ENCODE results near the gene ADAP1.

ADAP1 gene

DNA sequence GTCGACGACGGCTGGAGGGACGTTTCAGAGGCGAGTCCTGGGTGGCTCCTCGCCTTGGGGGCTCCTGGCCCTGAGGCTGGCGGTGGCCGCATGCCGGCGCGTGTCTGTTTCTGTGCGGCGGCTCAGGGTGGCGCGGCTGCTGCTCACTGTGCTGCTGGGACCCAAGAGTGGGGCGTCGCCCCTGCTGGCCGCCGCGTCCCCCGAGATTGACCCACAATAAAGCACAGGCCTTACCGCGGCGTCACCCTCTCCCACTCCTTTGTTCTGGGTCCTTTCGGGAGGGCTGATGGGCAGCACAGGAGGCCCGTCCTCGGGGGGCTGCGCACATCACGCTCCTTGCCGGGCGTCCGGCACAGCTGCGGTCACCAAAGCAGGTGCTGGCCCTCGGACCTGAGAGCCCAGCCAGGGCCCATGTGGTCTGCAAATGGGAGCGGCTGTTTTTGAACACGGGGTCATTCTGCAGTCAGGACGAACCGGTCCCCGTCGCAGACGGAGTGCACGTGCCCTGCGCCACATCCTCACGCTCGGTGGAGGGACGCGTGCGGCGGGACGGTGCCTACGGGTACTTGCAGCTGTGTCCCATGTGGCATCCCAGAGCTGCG, 58.9 kb downstream of the ADAP1 start:
- DNase-seq (ENCODE audit: low read depth in 2 of 2), result no peak

GRCh38 chr7:894927-895450, 59.5 kb downstream of the ADAP1 start:
- no peak for DNase-seq (ENCODE audit: low read depth in 2 of 2)

- no peak for DNase-seq (ENCODE audit: low read depth in 2 of 2)
These were observed 60.2 kb downstream of the ADAP1 start for GRCh38 chr7:894164-894867.

DNA sequence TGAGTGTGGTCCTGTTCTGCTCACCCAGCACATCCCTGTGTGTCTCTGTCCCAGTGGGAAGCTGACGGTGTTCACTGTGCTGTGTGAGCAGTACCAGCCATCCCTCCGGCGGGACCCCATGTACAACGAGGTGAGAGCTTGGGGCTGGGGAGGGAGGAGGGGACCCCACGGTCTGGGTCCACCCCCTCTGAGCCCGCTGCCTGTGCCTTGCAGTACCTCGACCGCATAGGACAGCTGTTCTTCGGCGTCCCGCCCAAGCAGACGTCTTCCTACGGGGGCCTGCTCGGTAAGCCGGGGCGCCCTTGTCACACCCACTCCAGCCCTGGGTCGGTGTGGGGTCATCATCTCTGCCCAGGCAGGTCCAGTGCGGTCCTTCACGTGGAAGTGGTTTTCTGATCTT, 60.8 kb downstream of the ADAP1 start:
- DNase-seq (ENCODE audit: low read depth in 2 of 2), result no peak

DNA sequence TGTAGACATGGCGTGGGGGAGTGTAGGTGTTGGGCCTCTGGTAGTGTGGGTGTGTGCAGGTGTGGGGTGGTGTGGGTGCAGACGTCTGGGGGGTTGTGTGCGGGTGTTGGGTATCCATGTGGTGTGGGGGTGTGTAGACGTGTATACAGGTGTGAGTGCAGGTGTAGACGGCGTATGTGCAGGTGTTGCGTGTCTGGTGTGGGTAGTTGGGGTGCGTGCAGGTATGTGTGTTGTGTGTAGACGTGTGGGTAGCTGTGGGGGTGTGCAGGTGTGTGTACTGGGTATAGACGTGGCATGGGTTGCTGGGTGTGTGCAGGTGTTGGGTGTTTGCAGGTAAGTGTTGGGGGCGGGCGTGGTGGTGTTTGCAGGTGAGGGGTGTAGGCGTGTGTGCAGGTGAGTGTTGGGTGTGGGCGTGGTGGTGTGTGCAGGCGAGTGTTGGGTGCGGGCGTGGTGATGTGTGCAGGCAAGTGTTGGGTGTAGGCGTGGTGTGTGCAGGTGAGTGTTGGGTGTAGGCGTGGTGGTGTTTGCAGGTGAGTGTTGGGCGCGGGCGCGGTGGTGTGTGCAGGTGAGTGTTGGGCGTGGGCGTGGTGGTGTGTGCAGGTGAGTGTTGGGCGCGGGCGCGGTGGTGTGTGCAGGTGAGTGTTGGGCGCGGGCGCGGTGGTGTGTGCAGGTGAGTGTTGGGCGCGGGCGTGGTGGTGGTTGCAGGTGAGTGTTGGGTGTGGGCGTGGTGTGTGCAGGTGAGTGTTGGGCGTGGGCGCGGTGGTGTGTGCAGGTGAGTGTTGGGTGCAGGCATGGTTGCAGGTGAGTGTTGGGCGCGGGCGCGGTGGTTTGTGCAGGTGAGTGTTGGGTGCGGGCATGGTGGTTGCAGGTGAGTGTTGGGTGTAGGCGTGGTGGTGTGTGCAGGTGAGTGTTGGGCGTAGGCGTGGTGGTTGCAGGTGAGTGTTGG, 61.6 kb downstream of the ADAP1 start:
- DNase-seq (ENCODE audit: low read depth in 2 of 2), result no peak

- no peak for DNase-seq (ENCODE audit: low read depth in 2 of 2)
These were observed 62.7 kb downstream of the ADAP1 start for GRCh38 chr7:891805-892204.

- no peak for DNase-seq (ENCODE audit: low read depth in 2 of 2)
These were observed 63.2 kb downstream of the ADAP1 start for GRCh38 chr7:891291-891690.

- DNase-seq (ENCODE audit: low read depth in 2 of 2), result no peak
These were observed 63.6 kb downstream of the ADAP1 start for GRCh38 chr7:890868-891267.

DNA sequence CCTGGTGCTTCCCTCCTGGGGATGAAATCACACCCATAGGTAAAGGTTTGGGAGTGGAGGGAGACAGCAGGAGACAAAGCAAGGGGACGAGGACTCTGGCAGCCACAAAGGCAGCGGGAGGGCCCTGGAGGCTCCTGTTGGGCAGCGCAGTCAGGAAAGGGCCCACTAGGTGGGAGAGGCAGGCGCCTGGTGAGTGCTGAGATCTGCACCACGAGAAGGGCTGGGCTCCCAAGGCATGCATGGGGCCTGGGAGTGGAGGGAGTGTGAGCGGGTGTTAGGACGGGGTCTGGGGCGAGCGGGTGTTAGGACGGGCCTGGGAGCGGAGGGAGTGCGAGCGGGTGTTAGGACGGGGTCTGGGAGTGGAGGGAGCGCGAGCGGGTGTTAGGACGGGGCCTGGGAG, 65.1 kb downstream of the ADAP1 start:
- no peak for DNase-seq (ENCODE audit: low read depth in 2 of 2)

DNA sequence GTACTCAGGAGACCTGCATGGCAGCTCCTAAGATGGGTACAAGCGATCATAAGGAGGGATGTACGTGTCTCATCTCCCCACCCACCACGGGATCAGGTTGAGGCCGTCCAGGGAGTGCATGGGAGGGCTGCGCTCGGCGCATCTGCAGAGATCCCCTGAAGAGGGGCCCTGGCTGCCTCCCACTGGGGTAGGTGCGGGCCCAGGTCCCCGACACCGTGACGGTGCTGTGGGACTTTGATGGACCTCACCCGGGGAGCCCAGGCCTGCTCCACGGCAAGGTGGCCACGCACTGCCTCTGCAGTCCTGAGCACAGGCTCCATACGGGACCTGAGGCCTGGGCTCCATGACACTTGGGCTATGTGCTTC, 65.5 kb downstream of the ADAP1 start:
- DNase-seq (ENCODE audit: low read depth in 2 of 2), result no peak

GRCh38 chr7:888081-889024, 66.1 kb downstream of the ADAP1 start:
- no peak for DNase-seq (ENCODE audit: low read depth in 2 of 2)

DNA sequence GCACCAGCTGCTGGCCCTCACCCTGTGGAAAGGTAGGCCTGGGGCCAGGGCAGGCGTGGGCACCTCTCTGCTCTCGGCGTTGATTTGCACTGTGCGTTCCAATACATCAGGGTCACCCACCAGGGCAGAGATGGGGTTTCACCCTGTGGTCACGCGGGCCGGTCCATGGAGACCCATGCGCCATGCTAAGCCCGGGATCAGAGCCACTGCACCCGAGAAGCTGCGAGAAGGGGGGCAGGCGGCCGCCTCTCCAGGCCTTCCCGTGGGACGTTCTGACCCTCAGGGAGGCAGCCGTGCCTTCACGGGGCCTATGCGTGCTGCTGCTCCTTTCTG, 67.0 kb downstream of the ADAP1 start:
- DNase-seq (ENCODE audit: low read depth in 2 of 2), result no peak

GRCh38 chr7:886626-887487, 67.6 kb downstream of the ADAP1 start:
- DNase-seq (ENCODE audit: low read depth in 2 of 2), result no peak

GRCh38 chr7:885893-886625, 68.4 kb downstream of the ADAP1 start:
- DNase-seq (ENCODE audit: low read depth in 2 of 2), result no peak

- DNase-seq (ENCODE audit: low read depth in 2 of 2), result no peak
These were observed 69.1 kb downstream of the ADAP1 start for GRCh38 chr7:885261-885892.

GRCh38 chr7:884191-885003, 70.1 kb downstream of the ADAP1 start:
- DNase-seq (ENCODE audit: low read depth in 2 of 2), result no peak

- no peak for DNase-seq (ENCODE audit: low read depth in 2 of 2)
These were observed 71.1 kb downstream of the ADAP1 start for GRCh38 chr7:883055-884021.

Measured in stimulated activated CD8-positive, alpha-beta memory T cell treated with anti-CD3 and anti-CD28 coated beads, Interleukin-7, amount 100 ng/mL, for 1 hour (primary cell).